ENCODE data around the gene BCL11A.

- TF ChIP-seq CTCF (IDR thresholded peaks at IDR 0.05) (no peak), POLR2A (IDR thresholded peaks at IDR 0.05) (no peak)
Measured at GRCh38 chr2:60484133-60484645, 69.3 kb downstream of the BCL11A start.
